IMR-90 (cell line): ENCODE results near the gene DOCK1. TPM values are rescaled to one million over a fixed set of nuclear protein-coding genes. Genes with fewer than 3 reads are reported as not detected.

Source experiments
- ATAC-seq: fragments of 200-7000 bp; cut with Tn5 transposase; 2 replicates; pipeline ENCODE4 v1.9.1; 2020; ENCODE audit warnings: low read depth, mild to moderate bottlenecking, moderate library complexity
- BruUV-seq: library from RNA; stranded (reverse); fragments of 400-500 nt; replicated peaks from 2 replicates; lab custom pipeline; 2021; lab: Mats Ljungman, UMichigan
- CTCF ChIA-PET: fragments of 300-600 bp; formaldehyde crosslinking; extraction: SDS; loops from one replicate; lab custom pipeline; 2021; ENCODE audit warnings: antibody characterized with exemption; lab: Yijun Ruan, JAX
- POLR2A ChIA-PET: fragments of 300-600 bp; sonication (Branson Sonifier 250); formaldehyde crosslinking; loops from one replicate; lab custom pipeline; 2022; ENCODE audit warnings: antibody characterized with exemption; ENCODE audit not compliant: unreplicated experiment; lab: Charles Lee
- DNase-seq: peaks from one replicate; pipeline ENCODE4 v3.0.0; 2013
- H2AFZ ChIP-seq: replicated peaks from 2 replicates; pipeline ENCODE3; 2013; ENCODE audit warnings: low read length, mild to moderate bottlenecking; ENCODE audit not compliant: poor library complexity
- H2AK5ac ChIP-seq: 2 replicates; pipeline ENCODE4 v1.6.1; 2013; ENCODE audit warnings: low read depth, low read length, inconsistent platforms
- H2AK9ac ChIP-seq: replicated peaks from 2 replicates; pipeline ENCODE3; 2013; ENCODE audit warnings: mild to moderate bottlenecking, low read depth, low read length, moderate library complexity; ENCODE audit not compliant: poor library complexity
- H2BK120ac ChIP-seq: 2 replicates; pipeline ENCODE4 v1.6.1; 2013; ENCODE audit warnings: low read depth, low read length, inconsistent platforms
- H2BK15ac ChIP-seq: 3 replicates; pipeline ENCODE4 v1.6.1; 2013; ENCODE audit warnings: low read depth, low read length, inconsistent platforms
- H2BK20ac ChIP-seq: 2 replicates; pipeline ENCODE4 v1.6.1; 2013; ENCODE audit warnings: low read depth, mild to moderate bottlenecking, inconsistent platforms, low read length, moderate library complexity
- H2BK5ac ChIP-seq: 2 replicates; pipeline ENCODE4 v1.6.1; 2013; ENCODE audit warnings: mild to moderate bottlenecking, low read depth, low read length, inconsistent platforms; ENCODE audit not compliant: poor library complexity, severe bottlenecking
- H3K14ac ChIP-seq: replicated peaks from 2 replicates; pipeline ENCODE4 v1.6.1; 2013; ENCODE audit warnings: low read depth, low read length, inconsistent platforms
- H3K18ac ChIP-seq: 2 replicates; pipeline ENCODE4 v1.6.1; 2013; ENCODE audit warnings: low read depth, low read length, control low read depth
- H3K23ac ChIP-seq: 2 replicates; pipeline ENCODE4 v1.6.1; 2013; ENCODE audit warnings: low read depth, low read length, inconsistent platforms
- H3K27ac ChIP-seq: 2 replicates; pipeline ENCODE4 v1.5.1; 2013; ENCODE audit warnings: mild to moderate bottlenecking, control low read depth, low read length; ENCODE audit not compliant: insufficient read depth
- H3K27me3 ChIP-seq: 2 replicates; pipeline ENCODE4 v1.6.1; 2013; ENCODE audit warnings: low read length; ENCODE audit not compliant: control insufficient read depth, insufficient read depth
- H3K36me3 ChIP-seq: 2 replicates; pipeline ENCODE4 v1.6.1; 2013; ENCODE audit warnings: low read length, mixed read lengths; ENCODE audit not compliant: control insufficient read depth, insufficient read depth
- H3K4ac ChIP-seq: 2 replicates; pipeline ENCODE4 v1.6.1; 2013; ENCODE audit warnings: low read depth, low read length, inconsistent platforms
- H3K4me1 ChIP-seq: 2 replicates; pipeline ENCODE4 v1.6.1; 2013; ENCODE audit warnings: low read length, mixed read lengths; ENCODE audit not compliant: control insufficient read depth, insufficient read depth
- H3K4me2 ChIP-seq: 2 replicates; pipeline ENCODE4 v1.6.1; 2013; ENCODE audit warnings: low read depth, mild to moderate bottlenecking, control low read depth, low read length, moderate library complexity
- H3K4me3 ChIP-seq: 2 replicates; pipeline ENCODE4 v1.5.1; 2013; ENCODE audit warnings: low read depth, mild to moderate bottlenecking, control low read depth, low read length, moderate library complexity; ENCODE audit not compliant: insufficient read depth
- H3K56ac ChIP-seq: 2 replicates; pipeline ENCODE4 v1.6.1; 2013; ENCODE audit warnings: low read length, inconsistent platforms; ENCODE audit not compliant: insufficient read depth; ENCODE audit errors: extremely low read depth
- H3K79me1 ChIP-seq, 2 experiments: 2 replicates each; pipeline ENCODE4 v1.6.1; 2013; ENCODE audit warnings: low read length in 2 of 2, inconsistent platforms in 1 of 2, low read depth in 1 of 2
- H3K9ac ChIP-seq: 2 replicates; pipeline ENCODE4 v1.6.1; 2013; ENCODE audit warnings: low read depth, low read length, control low read depth
- H3K9me1 ChIP-seq: 2 replicates; pipeline ENCODE4 v1.6.1; 2013; ENCODE audit warnings: low read length, inconsistent platforms; ENCODE audit not compliant: insufficient read depth
- H3K9me3 ChIP-seq: 2 replicates; pipeline ENCODE4 v1.6.1; 2013; ENCODE audit warnings: low read length; ENCODE audit not compliant: control insufficient read depth, insufficient read depth
- H4K20me1 ChIP-seq: 2 replicates; pipeline ENCODE4 v1.6.1; 2013; ENCODE audit warnings: low read length, inconsistent platforms; ENCODE audit not compliant: insufficient read depth
- H4K5ac ChIP-seq: 2 replicates; pipeline ENCODE4 v1.6.1; 2013; ENCODE audit warnings: mild to moderate bottlenecking, low read depth, low read length, control low read depth
- H4K8ac ChIP-seq, 2 experiments: 2 replicates each; pipeline ENCODE4 v1.6.1; 2013; ENCODE audit warnings: low read depth in 2 of 2, low read length in 2 of 2, control low read depth in 1 of 2, inconsistent platforms in 1 of 2
- H4K91ac ChIP-seq: 2 replicates; pipeline ENCODE4 v1.6.1; 2013; ENCODE audit warnings: low read depth, low read length, inconsistent platforms; ENCODE audit not compliant: insufficient read depth
- MAFK ChIP-seq: IDR thresholded peaks from 2 replicates; pipeline ENCODE4 v1.6.1; 2012; ENCODE audit warnings: low read depth, low read length, improper control_type of control experiment
- MXI1 ChIP-seq: IDR thresholded peaks from 2 replicates; pipeline ENCODE4 v1.6.1; 2012; ENCODE audit warnings: low read depth, mild to moderate bottlenecking, low read length, moderate library complexity, borderline replicate concordance
- WGBS, 2 experiments: methylation state at CpG; one replicate each; pipeline versions ENCODE4 v1.1.5 to v1.1.7; 2013; ENCODE audit warnings: missing lambda C conversion rate in 2 of 2; ENCODE audit not compliant: insufficient read length in 1 of 2; ENCODE audit errors: extremely low coverage in 2 of 2; 5-methylcytosine and 5-hydroxymethylcytosine counted together
- dilution Hi-C: fragments of 300-500 bp; cut with HindIII; formaldehyde crosslinking; loops from one replicate; pipeline ENCODE4 v1.14.3; 2018; ENCODE audit warnings: low sequenced_read_pairs; ENCODE audit not compliant: unreplicated experiment
- in situ Hi-C: fragments of 300-500 bp; cut with MboI; formaldehyde crosslinking; loops from 3 replicates; pipeline ENCODE4 v1.14.3; 2019; ENCODE audit warnings: low sequenced_read_pairs, inconsistent platforms, mixed read lengths
- intact Hi-C: fragments of 100-400 bp; cut with micrococcal nuclease; formaldehyde crosslinking; loops from 2 replicates; pipeline ENCODE4 v1.10.0; 2022
- polyA plus RNA-seq, 3 experiments: library from polyadenylated mRNA; depleted of rRNA; stranded (reverse); fragments of >200 nt; gene quantifications; 2 replicates each; pipeline ENCODE4 v1.2.3, GENCODE V29; 2012; ENCODE audit warnings: low replicate concordance in 1 of 3
- total RNA-seq: library from RNA; depleted of rRNA; stranded (reverse); fragments of >200 nt; gene quantifications from 2 replicates; pipeline ENCODE4 v1.2.3, GENCODE V29; 2012

The DOCK1 gene
- total and polyA plus RNA-seq, 2 of the 4 experiments (the other 2 are of a cell fraction), result 28.2 to 71.0 TPM

GRCh38 chr10:126953886-126954285 is 48.7 kb downstream of the DOCK1 start:
- Histone ChIP-seq H4K8ac (no peak overlapping the region), H2AK5ac (no peak overlapping the region), H3K18ac (no peak overlapping the region), H3K36me3 (0 out of 2 replicates have a peak, but pooled peaks cover 1% of the 10 kb centered on the region), H3K9me1 (peaks cover 18% of the 10 kb centered on the region; the same call in 1 of the 2 replicates), H3K4me1 (no peaks in the 10 kb centered on the region), H2AFZ (no peak overlapping the region), H4K20me1 (peaks cover 95% of the 10 kb centered on the region), H2BK120ac (no peak overlapping the region), H4K91ac (no peak overlapping the region), H3K79me1 (peaks cover 34 to 87% of the 10 kb centered on the region in 2 experiments), H2BK20ac (no peak overlapping the region), H2BK5ac (no peak overlapping the region), H3K27ac (no peak overlapping the region), H2AK9ac (no peak overlapping the region), H3K56ac (no peak overlapping the region), H3K4ac (no peak overlapping the region), H3K23ac (no peak overlapping the region), H3K4me2 (no peak overlapping the region), H2BK15ac (no peak overlapping the region), H4K5ac (no peak overlapping the region), H3K9ac (no peak overlapping the region), H3K14ac (no peak overlapping the region), H3K9me3 (no peaks in the 10 kb centered on the region), H3K27me3 (no peaks in the 10 kb centered on the region), H3K4me3 (no peak overlapping the region)
- in situ Hi-C loops (no loop called here), dilution Hi-C loops (no loop called here), intact Hi-C loops (no loop called here)
- no TSS peak for BruUV-seq
- WGBS, 2 experiments, result no CpG with 5 or more reads among the region's 5 CpGs
- TF ChIP-seq MAFK, result no peak
- no peak for TF ChIP-seq MXI1
- POLR2A ChIA-PET, result no interaction called here
- no peak for DNase-seq
- CTCF ChIA-PET, result no interaction called here
- ATAC-seq, result no peak
